Left lung (tissue), 10 donors: ENCODE measurements around the gene RHOD. TPM values are rescaled to one million over a fixed set of nuclear protein-coding genes. Genes with fewer than 3 reads are reported as not detected.

Experiments
- ATAC-seq: fragments of 200-7000 bp; cut with Tn5 transposase; one replicate; pipeline ENCODE4 v1.9.1; 2020; ENCODE audit warnings: moderate library complexity
- DNase-seq, 4 donors: peaks; one replicate each; pipeline ENCODE4 v3.0.0-alpha.2; 2013 to 2020
- H3K27ac ChIP-seq, 2 donors: fragments of 200-600 bp; sonication (generic) in 1 of 2; one replicate each; pipeline versions ENCODE4 v1.5.0 to v1.8.0; 2020 to 2021
- H3K27me3 ChIP-seq, 2 donors: fragments of 200-600 bp; sonication (generic) in 1 of 2; one replicate each; pipeline versions ENCODE4 v1.5.0 to v1.8.0; 2020 to 2021
- H3K36me3 ChIP-seq, 2 donors: fragments of 200-600 bp; sonication (generic) in 1 of 2; one replicate each; pipeline versions ENCODE4 v1.5.0 to v1.8.0; 2020 to 2021
- H3K4me1 ChIP-seq, 2 donors: fragments of 200-600 bp; one replicate each; pipeline ENCODE4 v1.8.0; 2021
- H3K4me3 ChIP-seq, 2 donors: fragments of 200-600 bp; sonication (generic) in 1 of 2; one replicate each; pipeline versions ENCODE4 v1.5.0 to v1.8.0; 2020 to 2021; ENCODE audit warnings: mild to moderate bottlenecking in 1 of 2
- H3K9me3 ChIP-seq, 2 donors: fragments of 200-600 bp; sonication (generic) in 1 of 2; one replicate each; pipeline versions ENCODE4 v1.5.0 to v1.8.0; 2020 to 2021
- intact Hi-C, 2 donors: fragments of 100-400 bp; cut with DNase I; formaldehyde crosslinking; loops; one replicate each; pipeline versions ENCODE4 v1.11.2 to v1.14.2; 2022
- polyA plus RNA-seq, 6 donors: library from polyadenylated mRNA; unstranded; fragments of 120-200 nt; gene quantifications; one replicate each; pipeline ENCODE4 v1.2.1, GENCODE V29; 2013; ENCODE audit not compliant: insufficient read length in 6 of 6
- total RNA-seq, 2 donors: library from RNA; stranded (reverse); fragmentation: NEBNext Ultra II Directional; extraction: Animal tissue kit (Norgen Biotek cat#: 25700); gene quantifications; one replicate each; pipeline ENCODE4 v1.2.1, GENCODE V29; 2021
- TF ChIP-seq, protein P1 (sequence below), 2 donors: fragments of 200-600 bp; sonication (generic) in 1 of 2; IDR thresholded peaks; one replicate each; pipeline versions ENCODE4 v1.5.0 to v1.8.0; 2021; ENCODE audit warnings: antibody characterized with exemption in 2 of 2
- donor health status: DM: no; HTN: yes; CAD: no.
- donor health status: DM: no; HTN: no; CAD: no.

The RHOD gene
- total and polyA plus RNA-seq, 8 donors: 9.1 to 37.6 (median 10.2) TPM

DNA sequence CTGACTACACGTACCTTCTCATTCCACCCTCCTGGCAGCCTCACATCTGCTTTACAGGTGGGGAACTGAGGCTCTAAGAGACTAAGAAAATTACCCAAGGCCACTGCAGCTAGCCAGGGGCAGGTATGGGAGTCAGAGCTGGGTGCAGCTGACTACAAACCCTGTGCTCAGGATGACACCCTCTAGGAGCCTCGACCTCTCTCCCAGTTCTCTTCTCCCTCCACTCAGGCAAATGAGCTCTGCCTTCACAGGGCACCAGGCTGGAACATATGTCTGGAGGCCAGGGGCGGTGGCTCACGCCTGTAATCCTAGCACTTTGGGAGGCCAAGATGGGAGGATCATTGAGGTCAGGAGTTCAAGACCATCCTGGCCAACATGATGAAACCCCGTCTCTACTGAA, 29.7 kb upstream of the RHOD start:
- no peak overlapping the region for H3K27ac ChIP-seq
- peaks cover 20 to 81% of the 10 kb centered on the region in 2 donors for H3K27me3 ChIP-seq
- H3K9me3 ChIP-seq: no peaks in the 10 kb centered on the region
- intact Hi-C loops: no loop called here
- H3K4me3 ChIP-seq: no peak overlapping the region
- TF ChIP-seq, protein P1, sequence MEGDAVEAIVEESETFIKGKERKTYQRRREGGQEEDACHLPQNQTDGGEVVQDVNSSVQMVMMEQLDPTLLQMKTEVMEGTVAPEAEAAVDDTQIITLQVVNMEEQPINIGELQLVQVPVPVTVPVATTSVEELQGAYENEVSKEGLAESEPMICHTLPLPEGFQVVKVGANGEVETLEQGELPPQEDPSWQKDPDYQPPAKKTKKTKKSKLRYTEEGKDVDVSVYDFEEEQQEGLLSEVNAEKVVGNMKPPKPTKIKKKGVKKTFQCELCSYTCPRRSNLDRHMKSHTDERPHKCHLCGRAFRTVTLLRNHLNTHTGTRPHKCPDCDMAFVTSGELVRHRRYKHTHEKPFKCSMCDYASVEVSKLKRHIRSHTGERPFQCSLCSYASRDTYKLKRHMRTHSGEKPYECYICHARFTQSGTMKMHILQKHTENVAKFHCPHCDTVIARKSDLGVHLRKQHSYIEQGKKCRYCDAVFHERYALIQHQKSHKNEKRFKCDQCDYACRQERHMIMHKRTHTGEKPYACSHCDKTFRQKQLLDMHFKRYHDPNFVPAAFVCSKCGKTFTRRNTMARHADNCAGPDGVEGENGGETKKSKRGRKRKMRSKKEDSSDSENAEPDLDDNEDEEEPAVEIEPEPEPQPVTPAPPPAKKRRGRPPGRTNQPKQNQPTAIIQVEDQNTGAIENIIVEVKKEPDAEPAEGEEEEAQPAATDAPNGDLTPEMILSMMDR (IDR thresholded peaks at IDR 0.05): no peak
- no peak for DNase-seq
- ATAC-seq: no peak
- H3K4me1 ChIP-seq: peaks cover 12 to 21% of the 10 kb centered on the region in 2 donors
- no peaks in the 10 kb centered on the region for H3K36me3 ChIP-seq

DNA sequence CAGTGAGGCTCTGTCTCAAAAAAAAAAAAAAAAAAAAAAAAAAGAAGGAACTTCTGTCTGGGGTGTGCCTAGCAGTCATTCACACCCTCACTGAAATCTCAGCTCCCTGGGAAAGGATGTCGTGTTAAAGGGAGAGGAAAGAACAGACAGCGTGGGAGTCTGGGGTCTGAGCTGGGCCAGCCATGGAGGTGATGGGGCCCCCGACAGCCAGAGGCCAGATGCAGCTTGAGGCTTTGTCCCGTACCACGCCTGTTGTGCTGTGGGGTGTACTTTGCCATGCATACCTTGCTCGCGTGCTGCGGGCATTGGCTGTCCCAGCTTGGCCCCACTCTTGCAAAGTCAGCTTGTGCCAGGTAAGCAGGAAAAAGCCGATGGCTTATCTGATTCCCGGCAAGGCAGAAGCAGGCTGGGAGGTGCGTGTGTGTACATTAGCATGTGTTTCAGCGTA, 29.1 kb upstream of the RHOD start:
- ATAC-seq: no peak
- H3K27ac ChIP-seq: no peak overlapping the region
- TF ChIP-seq, protein P1 (IDR thresholded peaks at IDR 0.05): no peak
- intact Hi-C loops: no loop called here
- H3K9me3 ChIP-seq: no peaks in the 10 kb centered on the region
- no peaks in the 10 kb centered on the region for H3K36me3 ChIP-seq
- peaks cover 9 to 18% of the 10 kb centered on the region in 2 donors for H3K4me1 ChIP-seq
- peaks cover 16 to 81% of the 10 kb centered on the region in 2 donors for H3K27me3 ChIP-seq
- H3K4me3 ChIP-seq: no peak overlapping the region
- DNase-seq: no peak

DNA sequence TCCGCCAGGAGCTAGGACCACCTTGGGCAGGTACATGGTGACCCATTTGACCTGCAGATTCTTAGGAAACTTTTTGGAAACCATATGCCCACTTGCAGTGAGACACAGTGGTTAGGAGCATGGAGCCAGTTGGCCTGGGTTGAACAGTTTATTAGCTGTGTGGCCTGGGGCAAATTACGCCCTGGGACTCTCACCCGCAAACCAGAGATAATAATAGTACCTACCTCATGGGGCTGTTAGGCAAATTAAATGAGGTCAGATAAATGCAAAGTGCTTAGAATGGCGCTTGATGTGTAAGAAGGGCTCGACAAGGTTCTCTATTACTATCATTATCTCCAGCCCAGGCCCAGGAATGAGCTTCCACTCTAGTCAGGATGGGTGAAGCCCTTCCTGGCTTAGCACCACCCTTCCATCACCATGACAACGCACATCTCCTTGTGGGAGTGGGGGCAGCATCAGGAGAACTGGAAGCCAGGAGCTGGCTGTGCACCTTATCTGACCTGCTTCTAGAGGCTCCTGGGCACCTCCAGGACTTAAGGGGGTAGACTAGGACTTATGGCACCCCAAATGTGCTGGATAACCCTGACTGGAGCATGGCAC, 28.6 kb upstream of the RHOD start:
- intact Hi-C loops: no loop called here
- H3K27ac ChIP-seq: no peak overlapping the region

DNA sequence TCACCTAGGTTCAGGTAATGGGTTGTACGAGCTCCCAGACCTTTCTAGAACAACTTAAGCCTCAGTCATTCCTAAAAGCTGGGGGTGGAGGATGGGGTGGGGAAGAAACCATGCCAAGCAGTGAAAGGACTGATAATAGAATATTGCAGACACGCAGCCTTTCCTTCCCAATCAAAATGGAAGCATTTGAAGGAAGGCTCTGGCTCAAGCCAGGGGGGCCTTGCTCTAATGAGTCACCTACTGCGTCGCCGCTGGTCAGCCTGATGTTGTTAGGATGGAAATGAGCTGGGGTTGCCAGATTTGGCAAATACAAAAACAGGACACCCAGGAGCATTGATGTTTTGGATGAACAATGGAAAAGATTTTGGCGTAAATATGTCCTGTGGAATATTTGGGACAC, 27.5 kb upstream of the RHOD start:
- TF ChIP-seq, protein P1 (IDR thresholded peaks at IDR 0.05): no peak
- peaks cover 3 to 76% of the 10 kb centered on the region in 2 donors for H3K27me3 ChIP-seq
- H3K9me3 ChIP-seq: no peaks in the 10 kb centered on the region
- no peak for DNase-seq
- intact Hi-C loops: no loop called here
- H3K36me3 ChIP-seq: no peaks in the 10 kb centered on the region
- no peak overlapping the region for H3K27ac ChIP-seq
- peaks cover 0 to 2% of the 10 kb centered on the region in 2 donors for H3K4me1 ChIP-seq
- H3K4me3 ChIP-seq: no peak overlapping the region
- ATAC-seq: no peak

More for the DNA sequence above, 28.6 kb upstream of the RHOD start:
- no peak for ATAC-seq
- peaks cover 4 to 12% of the 10 kb centered on the region in 2 donors for H3K4me1 ChIP-seq
- DNase-seq: no peak
- H3K27me3 ChIP-seq: peaks cover 11 to 80% of the 10 kb centered on the region in 2 donors
- H3K36me3 ChIP-seq: no peaks in the 10 kb centered on the region
- H3K4me3 ChIP-seq: no peak overlapping the region
- H3K9me3 ChIP-seq: no peaks in the 10 kb centered on the region
- TF ChIP-seq, protein P1 (IDR thresholded peaks at IDR 0.05): no peak

DNA sequence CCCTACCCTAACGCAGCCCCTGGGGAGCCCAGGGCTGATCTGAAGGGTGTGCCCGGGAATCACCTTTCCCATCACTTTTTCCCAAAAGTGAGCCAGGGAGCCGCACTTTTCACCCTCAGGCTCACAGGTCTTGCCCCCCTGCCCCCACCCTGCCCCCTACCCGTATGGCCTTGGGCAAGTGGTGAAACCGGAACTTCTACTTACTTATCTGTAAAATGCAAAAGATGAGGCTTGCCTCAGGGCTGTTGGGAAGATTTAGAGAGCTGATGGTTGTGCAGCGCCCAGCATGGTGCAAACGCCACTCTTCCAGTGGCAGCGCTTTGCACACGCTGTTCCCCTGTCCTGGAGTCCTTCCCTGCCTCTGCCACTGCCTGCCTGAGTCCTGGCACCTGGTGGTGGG, 25.7 kb upstream of the RHOD start:
- Histone ChIP-seq H3K4me3 (no peak overlapping the region), H3K27me3 (peaks cover 0 to 58% of the 10 kb centered on the region in 2 donors), H3K36me3 (no peaks in the 10 kb centered on the region), H3K9me3 (no peaks in the 10 kb centered on the region), H3K4me1 (no peaks in the 10 kb centered on the region), H3K27ac (no peak overlapping the region)
- intact Hi-C loops: no loop called here
- TF ChIP-seq, protein P1 (IDR thresholded peaks at IDR 0.05): no peak
- ATAC-seq (no peak), DNase-seq (no peak)
